ENCODE results near the gene SLC44A4.
"Not testable (repeated sequence)": the region's sequence is repeated elsewhere in the genome, so short reads cannot be mapped to it uniquely, and the experiment has no call there.

- TF ChIP-seq YY1 (IDR thresholded peaks at IDR 0.05) = peak; percentile 49
- not testable (repeated sequence) for TF ChIP-seq MAX (IDR thresholded peaks at IDR 0.05)
These were observed 61.5 kb downstream of the SLC44A4 start for GRCh38 chr6:31817133-31817928.
